NCI-H345 (cell line): Measurements from ENCODE around the gene ADAM12.
A peak's percentile ranks its signal among the peaks of the same experiment; 100 is the strongest.
"Not testable (repeated sequence)": the region's sequence is repeated elsewhere in the genome, so short reads cannot be mapped to it uniquely, and the experiment has no call there.

Experiments
- DNase-seq: peaks from one replicate; lab custom pipeline; 2025; lab: John Stamatoyannopoulos, UW

ADAM12 gene

GRCh38 chr10:126402721-126403695, 14.7 kb upstream of the ADAM12 start:
- DNase-seq, result no peak

GRCh38 chr10:126400641-126401040, 12.4 kb upstream of the ADAM12 start:
- no peak for DNase-seq

GRCh38 chr10:126398924-126399323, 10.6 kb upstream of the ADAM12 start:
- no peak for DNase-seq

GRCh38 chr10:126398383-126398743, 10.1 kb upstream of the ADAM12 start:
- DNase-seq, result no peak

GRCh38 chr10:126397640-126398382, 9.5 kb upstream of the ADAM12 start:
- DNase-seq, result no peak

GRCh38 chr10:126397156-126397555, 8.9 kb upstream of the ADAM12 start:
- no peak for DNase-seq

- DNase-seq, result no peak
These were observed 6.7 kb upstream of the ADAM12 start for GRCh38 chr10:126394948-126395347.

GRCh38 chr10:126393076-126393475, 4.8 kb upstream of the ADAM12 start:
- DNase-seq, result no peak

- no peak for DNase-seq
These were observed 4.2 kb upstream of the ADAM12 start for GRCh38 chr10:126392469-126392868.

GRCh38 chr10:126392068-126392467, 3.8 kb upstream of the ADAM12 start:
- no peak for DNase-seq

GRCh38 chr10:126391192-126391885, 3.1 kb upstream of the ADAM12 start:
- no peak for DNase-seq

GRCh38 chr10:126390324-126390723, 2.0 kb upstream of the ADAM12 start:
- DNase-seq, result no peak

GRCh38 chr10:126387041-126387921, 996 bp downstream of the ADAM12 start:
- DNase-seq, result peak; percentile 52

- DNase-seq, result no peak
These were observed 3.9 kb downstream of the ADAM12 start for GRCh38 chr10:126384269-126384873.

GRCh38 chr10:126380352-126381076, 7.8 kb downstream of the ADAM12 start:
- DNase-seq, result no peak

GRCh38 chr10:126379166-126379565, 9.1 kb downstream of the ADAM12 start:
- not testable (repeated sequence) for DNase-seq

- no peak for DNase-seq
These were observed 11.3 kb downstream of the ADAM12 start for GRCh38 chr10:126376956-126377355.

GRCh38 chr10:126375926-126376554, 12.2 kb downstream of the ADAM12 start:
- DNase-seq, result no peak

- no peak for DNase-seq
These were observed 13.0 kb downstream of the ADAM12 start for GRCh38 chr10:126375299-126375698.

GRCh38 chr10:126374435-126374834, 13.8 kb downstream of the ADAM12 start:
- DNase-seq, result no peak
